NCI-H2029 (cell line): ENCODE data around the gene DCUN1D1.
A peak's percentile ranks its signal among the peaks of the same experiment; 100 is the strongest.

Experiments used
- DNase-seq: peaks from one replicate; lab custom pipeline; 2025; lab: John Stamatoyannopoulos, UW

The DCUN1D1 gene

GRCh38 chr3:182972387-182972786 is 8.0 kb downstream of the DCUN1D1 start:
- no peak for DNase-seq

DNA sequence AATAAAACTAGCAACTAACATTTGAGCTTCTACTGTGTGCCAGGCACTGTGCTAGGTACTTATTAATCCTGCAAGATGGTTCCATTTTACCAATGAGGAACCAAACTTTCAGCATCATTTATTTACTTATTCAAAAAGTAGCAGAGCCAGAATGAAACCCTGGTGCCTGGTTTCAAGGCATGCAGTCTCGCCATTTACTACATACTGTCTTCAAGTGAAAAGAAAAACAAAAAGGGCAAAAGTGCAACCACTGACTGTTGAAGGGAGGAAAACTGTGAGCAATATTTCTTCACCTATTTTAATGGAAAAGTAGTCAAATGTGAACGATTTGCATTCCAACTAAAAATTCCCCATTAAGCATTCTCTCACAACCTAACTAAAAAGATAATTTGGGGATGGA is 8.7 kb downstream of the DCUN1D1 start:
- no peak for DNase-seq

GRCh38 chr3:182970811-182971418 is 9.4 kb downstream of the DCUN1D1 start:
- no peak for DNase-seq

DNA sequence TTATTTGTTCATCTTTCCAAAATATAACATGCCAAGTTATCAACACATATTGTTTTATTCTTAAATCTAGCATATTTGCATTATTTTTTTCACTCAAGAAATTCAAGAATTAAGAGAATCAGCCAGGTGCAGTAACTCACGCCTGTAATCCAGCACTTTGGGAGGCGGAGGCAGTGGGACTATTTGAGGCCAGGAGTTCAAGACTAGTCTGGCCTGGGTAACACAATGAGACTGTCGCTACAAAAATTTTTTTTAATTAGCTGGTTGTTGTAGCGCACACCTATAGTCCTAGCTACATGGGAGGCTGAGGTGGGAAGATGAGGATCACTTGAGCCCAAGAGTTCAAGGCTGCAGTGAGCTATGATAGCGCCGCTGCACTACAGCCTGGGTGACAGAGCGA is 10.5 kb downstream of the DCUN1D1 start:
- DNase-seq = no peak

DNA sequence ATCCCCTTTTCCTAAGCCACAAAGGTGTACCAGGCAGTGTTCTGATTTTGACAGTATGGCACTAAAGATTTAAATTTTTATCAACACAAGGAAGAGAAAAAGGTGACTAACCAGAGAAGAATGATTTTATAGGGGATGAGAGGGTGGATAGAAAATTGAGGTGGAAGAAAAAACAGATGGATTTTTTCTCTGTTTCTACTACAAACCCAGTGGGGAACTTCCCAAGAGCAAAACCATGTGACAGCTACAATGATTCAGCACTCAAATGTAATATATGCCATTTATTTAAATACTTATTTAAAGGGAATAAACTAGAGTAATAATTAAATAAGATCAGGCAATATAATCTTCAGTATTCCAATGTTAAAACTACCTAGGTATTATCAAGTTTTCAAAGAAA is 11.1 kb downstream of the DCUN1D1 start:
- no peak for DNase-seq

GRCh38 chr3:182967218-182968204 is 12.8 kb downstream of the DCUN1D1 start:
- DNase-seq = no peak

- no peak for DNase-seq
Observed at GRCh38 chr3:182965861-182966366, 14.4 kb downstream of the DCUN1D1 start.

DNA sequence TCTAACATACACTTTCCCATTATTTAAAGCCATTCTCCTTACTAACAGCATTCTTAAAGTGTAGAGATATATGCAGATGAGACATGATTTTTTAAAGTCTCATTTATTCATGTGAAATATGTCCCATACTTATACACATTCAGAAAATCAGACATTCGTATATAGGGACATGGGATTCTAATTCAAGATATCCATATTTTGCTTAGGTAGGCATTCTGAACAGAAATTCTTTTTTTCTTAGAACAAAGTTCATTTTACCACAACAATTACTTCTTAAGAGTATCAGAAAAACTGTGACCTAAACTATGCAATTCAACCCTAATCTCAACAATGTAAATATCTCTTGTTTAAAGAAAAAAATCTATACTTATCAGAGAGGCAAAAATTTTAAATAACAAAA is 16.2 kb downstream of the DCUN1D1 start:
- no peak for DNase-seq

DNA sequence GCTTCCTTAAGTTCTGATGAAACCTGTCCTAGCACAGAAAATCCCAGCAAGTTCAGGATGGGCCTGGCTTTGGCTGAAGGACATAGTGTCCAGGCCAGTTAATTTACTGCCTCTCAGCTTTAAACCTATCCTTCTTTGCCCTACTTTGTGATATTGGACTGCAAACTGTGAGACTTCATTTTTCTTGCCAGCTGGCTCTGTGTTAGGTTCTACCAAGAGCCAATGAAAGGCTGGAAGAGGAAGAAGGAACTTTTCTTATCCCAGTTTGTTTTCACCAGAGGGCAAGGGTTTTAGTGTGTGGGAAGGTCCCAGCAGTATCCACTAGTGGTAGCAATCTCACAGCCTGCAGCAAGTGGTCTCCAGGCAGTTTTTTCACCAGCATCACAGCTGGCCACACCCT is 18.2 kb downstream of the DCUN1D1 start:
- no peak for DNase-seq

- peak; percentile 45 for DNase-seq
Observed at GRCh38 chr3:182959474-182960350, 20.6 kb downstream of the DCUN1D1 start.

- no peak for DNase-seq
Observed at GRCh38 chr3:182957676-182958266, 22.6 kb downstream of the DCUN1D1 start.

GRCh38 chr3:182957226-182957625 is 23.1 kb downstream of the DCUN1D1 start:
- no peak for DNase-seq

DNA sequence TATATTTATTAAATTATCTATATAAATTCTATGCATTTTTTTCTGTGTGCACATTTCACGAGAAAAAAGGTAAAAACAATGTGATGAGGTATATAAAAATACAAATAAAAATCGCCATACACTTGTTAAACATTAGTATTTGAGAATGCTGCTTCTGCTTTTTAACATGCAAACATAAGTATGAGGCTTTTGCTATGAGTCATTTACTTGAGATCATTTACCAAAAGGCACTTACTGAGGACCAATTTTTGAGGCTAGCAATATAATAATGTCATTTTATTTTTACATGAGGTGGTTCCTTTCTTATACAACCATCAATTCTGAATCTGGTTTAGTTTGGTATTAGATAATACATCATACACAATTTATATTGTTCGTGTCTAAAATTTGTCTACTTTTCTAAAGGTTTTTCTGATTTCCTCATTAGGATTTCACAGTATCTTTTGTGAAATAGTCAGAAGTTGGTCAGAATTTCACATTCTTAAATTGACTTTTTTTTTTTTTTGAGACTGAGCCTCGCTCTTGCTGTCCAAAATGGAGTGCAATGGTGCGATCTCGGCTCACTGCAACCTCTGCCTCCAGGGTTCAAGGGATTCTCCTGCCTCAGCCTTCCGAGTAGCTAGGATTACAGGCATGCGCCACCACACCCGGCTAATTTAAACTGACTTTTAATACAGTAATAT is 25.6 kb downstream of the DCUN1D1 start:
- no peak for DNase-seq

DNA sequence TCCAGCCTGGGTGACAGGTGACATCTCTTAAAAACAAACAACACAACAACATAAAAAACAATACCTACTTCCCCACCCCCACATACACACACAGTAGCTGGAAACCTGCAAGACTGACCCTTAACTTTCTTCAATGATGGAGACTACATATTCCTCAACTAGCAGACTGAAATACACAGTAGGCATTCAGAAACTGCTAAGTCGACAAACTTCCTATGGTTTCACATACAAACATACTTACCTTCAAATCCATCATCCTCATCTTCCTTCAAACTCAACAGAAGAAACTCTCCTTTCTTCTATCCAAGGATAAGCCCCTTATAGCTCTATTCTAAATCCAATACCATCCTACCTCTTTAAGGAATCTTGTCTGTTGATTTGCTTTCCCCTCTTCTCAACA is 30.6 kb downstream of the DCUN1D1 start:
- no peak for DNase-seq

- no peak for DNase-seq
Observed at GRCh38 chr3:182948305-182948704, 32.0 kb downstream of the DCUN1D1 start.

- DNase-seq = no peak
Observed at GRCh38 chr3:182947888-182948287, 32.5 kb downstream of the DCUN1D1 start.

DNA sequence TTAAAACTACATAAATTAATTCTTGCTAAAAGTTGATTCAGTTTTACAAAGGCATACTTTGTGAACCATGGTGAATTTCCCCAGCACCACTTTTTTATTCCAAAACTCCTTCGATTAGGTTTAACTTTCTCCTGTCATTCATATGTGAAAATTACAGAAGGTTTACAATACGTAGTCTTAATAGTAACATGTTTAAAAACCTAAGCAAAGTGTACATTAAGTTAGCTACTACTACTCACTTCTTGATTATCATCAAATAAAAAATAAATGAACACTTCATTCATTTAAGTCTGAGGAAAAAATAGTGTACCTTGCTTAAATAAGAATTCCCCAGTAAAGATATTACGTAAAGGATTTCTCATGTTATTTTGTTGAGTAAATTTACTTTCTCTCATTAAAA is 38.6 kb downstream of the DCUN1D1 start:
- no peak for DNase-seq

- DNase-seq = no peak
Observed at GRCh38 chr3:182940266-182940808, 40.0 kb downstream of the DCUN1D1 start.

GRCh38 chr3:182937293-182938051 is 42.9 kb downstream of the DCUN1D1 start:
- DNase-seq = peak; percentile 23

GRCh38 chr3:182936918-182937285 is 43.4 kb downstream of the DCUN1D1 start:
- DNase-seq = no peak
